Measurements from ENCODE around the gene ARSB.
"Not testable (repeated sequence)": the region's sequence is repeated elsewhere in the genome, so short reads cannot be mapped to it uniquely, and the experiment has no call there.

The ARSB gene

GRCh38 chr5:78903861-78904260, 81.2 kb downstream of the ARSB start:
- no peak for DNase-seq (ENCODE audit: low spot score)
- FAIRE-seq = no peak

GRCh38 chr5:78903353-78903752, 81.8 kb downstream of the ARSB start:
- DNase-seq (ENCODE audit: low spot score) (no peak), FAIRE-seq (no peak)

GRCh38 chr5:78899922-78900362, 85.2 kb downstream of the ARSB start:
- DNase-seq (ENCODE audit: low spot score) (peak; percentile 10), FAIRE-seq (no peak)

GRCh38 chr5:78896132-78896531, 89.0 kb downstream of the ARSB start:
- no peak for FAIRE-seq

GRCh38 chr5:78895616-78896015, 89.5 kb downstream of the ARSB start:
- FAIRE-seq (no peak), DNase-seq (ENCODE audit: low spot score) (no peak)

More at GRCh38 chr5:78896132-78896531, 89.0 kb downstream of the ARSB start:
- no peak for DNase-seq (ENCODE audit: low spot score)

- no peak for DNase-seq (ENCODE audit: low spot score)
- FAIRE-seq = no peak
Measured at GRCh38 chr5:78893940-78894677, 91.0 kb downstream of the ARSB start.

GRCh38 chr5:78890667-78891379, 94.3 kb downstream of the ARSB start:
- FAIRE-seq (no peak), DNase-seq (ENCODE audit: low spot score) (no peak)

GRCh38 chr5:78889369-78890140, 95.6 kb downstream of the ARSB start:
- FAIRE-seq = no peak
- DNase-seq (ENCODE audit: low spot score) = no peak

- DNase-seq (ENCODE audit: low spot score) = no peak
- no peak for FAIRE-seq
Measured at GRCh38 chr5:78888580-78889368, 96.3 kb downstream of the ARSB start.

GRCh38 chr5:78887384-78888118, 97.6 kb downstream of the ARSB start:
- DNase-seq (ENCODE audit: low spot score) (no peak), FAIRE-seq (no peak)

GRCh38 chr5:78886341-78887230, 98.5 kb downstream of the ARSB start:
- FAIRE-seq (no peak), DNase-seq (ENCODE audit: low spot score) (no peak)

GRCh38 chr5:78881884-78882283, 103.2 kb downstream of the ARSB start:
- FAIRE-seq (no peak), DNase-seq (ENCODE audit: low spot score) (no peak)

GRCh38 chr5:78879516-78879915, 105.6 kb downstream of the ARSB start:
- DNase-seq (ENCODE audit: low spot score) (no peak), FAIRE-seq (no peak)

GRCh38 chr5:78866076-78866475, 119.0 kb downstream of the ARSB start:
- DNase-seq (ENCODE audit: low spot score); FAIRE-seq: not testable (repeated sequence)

GRCh38 chr5:78858364-78858763, 126.7 kb downstream of the ARSB start:
- DNase-seq (ENCODE audit: low spot score) (no peak), FAIRE-seq (no peak)

GRCh38 chr5:78855026-78855425, 130.1 kb downstream of the ARSB start:
- FAIRE-seq (no peak), DNase-seq (ENCODE audit: low spot score) (no peak)

GRCh38 chr5:78851891-78852290, 133.2 kb downstream of the ARSB start:
- not testable (repeated sequence) for FAIRE-seq; DNase-seq (ENCODE audit: low spot score)

- no peak for DNase-seq (ENCODE audit: low spot score)
- no peak for FAIRE-seq
Measured at GRCh38 chr5:78845470-78845869, 139.6 kb downstream of the ARSB start.

- FAIRE-seq (no peak), DNase-seq (ENCODE audit: low spot score) (no peak)
Measured at GRCh38 chr5:78843436-78843835, 141.7 kb downstream of the ARSB start.

Measured in RCC 7860 (cell line).